Cardiac septum (tissue), 1 donor: ENCODE results near the gene GPR139. TPM values are rescaled to one million over a fixed set of nuclear protein-coding genes. Genes with fewer than 3 reads are reported as not detected.

ENCODE experiments used
- DNase-seq: peaks from one replicate; pipeline ENCODE4 v3.0.0-alpha.2; 2020; ENCODE audit warnings: low spot score
- intact Hi-C: fragments of 100-400 bp; cut with DNase I; formaldehyde crosslinking; loops from one replicate; pipeline ENCODE4 v1.14.0; 2022
- total RNA-seq: library from RNA; stranded (reverse); fragmentation: NEBNext Ultra II Directional; extraction: Animal tissue kit (Norgen Biotek cat#: 25700); gene quantifications from one replicate; pipeline ENCODE4 v1.2.1, GENCODE V29; 2021
- donor health status: DM: no; HTN: no; CAD: no.

Gene GPR139
- total RNA-seq, 1 donor from 2014 or later = not detected

DNA sequence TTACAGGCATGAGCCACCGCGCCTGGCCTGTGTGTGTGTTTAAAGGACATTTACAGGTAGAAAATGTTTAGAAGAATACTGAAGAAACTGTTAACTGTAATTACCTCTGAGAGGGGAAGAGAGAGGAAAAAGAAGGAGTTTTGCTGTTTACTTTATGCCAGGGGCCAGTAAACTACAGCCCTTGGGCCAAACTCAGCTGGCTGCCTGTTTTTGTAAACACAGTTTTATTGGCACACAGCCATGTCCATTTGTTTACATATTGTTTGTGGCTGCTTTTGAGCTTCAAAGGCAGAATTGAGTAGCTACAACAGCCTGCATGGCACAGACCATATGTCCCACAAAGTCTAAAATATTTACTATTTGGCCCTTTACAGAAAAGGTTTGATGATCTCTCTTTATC is 76.4 kb downstream of the GPR139 start:
- intact Hi-C loops = no loop called here
- DNase-seq = no peak

DNA sequence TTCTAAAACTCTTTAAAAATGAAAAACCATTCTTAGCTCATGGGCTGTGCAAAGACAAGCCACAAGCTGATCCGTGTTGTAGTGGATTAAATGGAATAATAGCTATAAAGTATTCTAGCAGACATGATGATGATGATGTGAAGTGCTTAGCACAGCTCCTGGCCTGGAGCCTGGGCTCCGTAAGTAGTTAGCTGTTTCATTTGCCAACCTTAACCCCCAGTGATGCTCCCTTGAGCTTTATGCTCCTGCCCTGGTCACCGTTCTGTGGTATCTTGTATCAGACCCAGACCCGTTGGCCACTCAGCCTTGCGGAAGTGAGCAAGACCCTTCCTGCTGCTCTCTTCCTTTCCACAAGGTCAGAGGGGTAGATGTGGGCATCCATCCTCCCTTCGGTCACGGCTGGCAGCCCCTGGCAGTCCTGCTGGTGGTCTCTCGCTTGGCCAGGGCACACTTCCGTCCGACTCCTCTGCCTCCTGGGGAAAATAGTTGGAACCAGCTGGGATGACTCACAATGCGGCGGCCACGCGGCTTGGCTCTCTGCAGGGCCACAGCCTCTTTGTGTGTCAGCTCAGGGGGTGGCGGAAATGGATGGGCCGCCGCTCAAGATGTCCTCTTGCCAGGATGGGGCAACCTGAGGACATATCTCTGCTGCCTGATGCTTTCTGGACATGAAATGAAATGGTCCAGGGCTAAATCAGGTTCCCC is 79.1 kb downstream of the GPR139 start:
- intact Hi-C loops = no loop called here
- DNase-seq = no peak

- no peak for DNase-seq
- intact Hi-C loops = no loop called here
These were observed 82.1 kb downstream of the GPR139 start for GRCh38 chr16:19991614-19992013.

- intact Hi-C loops = no loop called here
- DNase-seq = no peak
These were observed 89.6 kb downstream of the GPR139 start for GRCh38 chr16:19984135-19984534.

Other genes with a start within 250 kb of the GPR139 start
- gene GPRC5B, start 189.0 kb downstream of the GPR139 start, total RNA-seq = 54.1 TPM